HUES64 (cell line): ENCODE data around the gene PET100.

Experiments used
- H3K27ac ChIP-seq: 2 replicates; pipeline ENCODE4 v1.7.0; 2013; ENCODE audit warnings: low read depth, low read length, inconsistent platforms
- H3K27me3 ChIP-seq: 2 replicates; pipeline ENCODE4 v1.6.1; 2013; ENCODE audit warnings: mild to moderate bottlenecking, low read length; ENCODE audit not compliant: insufficient read depth
- H3K36me3 ChIP-seq: 2 replicates; pipeline ENCODE4 v1.6.1; 2013; ENCODE audit warnings: mild to moderate bottlenecking, low read length; ENCODE audit not compliant: insufficient read depth
- H3K4me1 ChIP-seq: 2 replicates; pipeline ENCODE4 v1.6.1; 2013; ENCODE audit warnings: mild to moderate bottlenecking, low read length, moderate library complexity; ENCODE audit not compliant: insufficient read depth
- H3K4me3 ChIP-seq: 2 replicates; pipeline ENCODE4 v1.5.1; 2013; ENCODE audit warnings: mild to moderate bottlenecking, low read length, moderate library complexity
- H3K9ac ChIP-seq: 2 replicates; pipeline ENCODE4 v1.6.1; 2013; ENCODE audit warnings: mild to moderate bottlenecking, low read depth, low read length
- H3K9me3 ChIP-seq: 2 replicates; pipeline ENCODE4 v1.6.1; 2013; ENCODE audit warnings: low read depth, low read length; ENCODE audit not compliant: insufficient read depth
- WGBS: fragments of 150-250, 120-280 bp; methylation state at CpG from one replicate; pipeline ENCODE4 v1.1.7; 2013; ENCODE audit warnings: missing lambda C conversion rate; 5-methylcytosine and 5-hydroxymethylcytosine counted together

The PET100 gene

DNA sequence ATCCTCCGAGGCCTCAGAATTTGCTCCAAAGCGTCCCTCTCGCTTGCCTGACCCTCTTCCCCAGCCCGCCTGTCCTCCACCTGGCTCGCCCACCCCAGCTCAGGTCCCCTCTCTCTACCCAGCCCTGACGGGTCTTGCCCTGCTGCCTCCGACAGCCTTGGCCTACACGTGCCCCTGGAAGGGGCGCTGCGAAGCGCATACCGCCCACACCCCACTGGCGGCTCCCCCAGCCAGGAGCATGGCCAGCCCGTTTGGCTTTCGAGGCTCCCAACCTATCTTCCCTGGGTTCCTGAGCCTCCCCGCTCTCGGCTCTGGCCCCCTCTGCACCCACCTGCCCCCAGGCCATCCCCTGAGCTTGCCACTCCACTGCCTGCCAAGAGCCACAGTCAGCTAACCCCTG is 4.8 kb upstream of the PET100 start:
- no peaks in the 10 kb centered on the region for H3K27me3 ChIP-seq
- H3K9me3 ChIP-seq = no peaks in the 10 kb centered on the region
- H3K4me3 ChIP-seq = no peak overlapping the region
- no peaks in the 10 kb centered on the region for H3K4me1 ChIP-seq
- H3K36me3 ChIP-seq = peaks cover 55% of the 10 kb centered on the region
- no peak overlapping the region for H3K27ac ChIP-seq
- no peak overlapping the region for H3K9ac ChIP-seq
- 95% methylated on average over 17 of the region's 17 CpGs for WGBS

DNA sequence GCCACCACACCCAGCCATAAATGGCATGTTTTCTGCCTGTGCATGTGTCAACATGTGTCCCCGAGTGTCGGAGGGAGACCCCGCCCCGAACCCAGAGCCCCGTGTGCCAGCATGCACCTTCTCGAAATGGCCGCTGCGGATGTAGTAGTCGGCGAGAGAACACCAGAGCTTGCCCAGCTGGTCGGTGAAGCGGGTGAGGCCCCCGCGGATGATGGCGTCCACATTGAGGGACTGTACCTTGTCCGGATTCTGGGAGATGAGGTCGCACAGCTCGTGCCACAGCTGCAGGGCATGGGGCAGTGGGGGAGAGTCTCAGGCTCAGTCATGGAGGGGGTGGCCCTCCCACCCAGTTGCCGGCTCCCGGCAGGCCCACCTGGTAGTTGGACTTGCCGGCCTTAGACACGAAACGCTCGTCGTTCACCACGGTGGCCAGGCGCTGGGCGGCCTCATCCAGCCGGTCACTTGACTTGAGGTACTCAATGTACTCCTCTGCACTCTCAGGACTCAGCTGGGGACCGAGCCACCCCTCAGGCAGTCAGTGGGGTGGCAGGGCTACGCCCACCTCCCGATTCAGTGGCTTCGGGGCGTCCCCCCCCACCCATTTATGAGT is 3.7 kb upstream of the PET100 start:
- 95% methylated on average over 34 of the region's 34 CpGs for WGBS

DNA sequence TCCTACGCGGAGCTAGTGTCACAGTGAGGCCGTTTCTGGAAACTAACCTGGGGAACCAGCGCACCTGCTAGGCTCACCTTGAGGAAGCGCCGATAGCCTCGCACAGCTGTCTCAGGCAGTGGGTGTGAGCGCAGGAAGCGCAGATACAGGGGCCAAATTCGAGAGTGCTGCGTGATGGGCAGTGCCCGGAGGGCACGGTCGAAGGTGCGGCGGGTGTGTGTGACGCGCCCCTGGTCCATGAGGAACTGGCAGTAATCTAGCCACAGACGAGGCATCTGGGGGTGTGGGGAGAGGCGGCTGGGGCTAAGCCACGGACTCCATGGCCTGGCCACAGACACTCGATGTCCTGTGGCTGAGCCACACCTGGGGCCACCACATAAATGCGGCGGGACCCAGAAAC is 2.4 kb upstream of the PET100 start:
- WGBS = 91% methylated on average over 24 of the region's 24 CpGs
- Histone ChIP-seq H3K27ac (no peak overlapping the region), H3K4me3 (no peak overlapping the region), H3K9me3 (no peaks in the 10 kb centered on the region), H3K9ac (no peak overlapping the region), H3K4me1 (peaks cover 7% of the 10 kb centered on the region; the same call in 1 of the 2 replicates), H3K36me3 (peaks cover 36% of the 10 kb centered on the region), H3K27me3 (no peaks in the 10 kb centered on the region)

More for the DNA sequence above, 3.7 kb upstream of the PET100 start:
- Histone ChIP-seq H3K9ac (no peak overlapping the region), H3K9me3 (no peaks in the 10 kb centered on the region), H3K36me3 (peaks cover 46% of the 10 kb centered on the region), H3K4me3 (no peak overlapping the region), H3K4me1 (peaks cover 7% of the 10 kb centered on the region; the same call in 1 of the 2 replicates), H3K27me3 (no peaks in the 10 kb centered on the region), H3K27ac (no peak overlapping the region)

DNA sequence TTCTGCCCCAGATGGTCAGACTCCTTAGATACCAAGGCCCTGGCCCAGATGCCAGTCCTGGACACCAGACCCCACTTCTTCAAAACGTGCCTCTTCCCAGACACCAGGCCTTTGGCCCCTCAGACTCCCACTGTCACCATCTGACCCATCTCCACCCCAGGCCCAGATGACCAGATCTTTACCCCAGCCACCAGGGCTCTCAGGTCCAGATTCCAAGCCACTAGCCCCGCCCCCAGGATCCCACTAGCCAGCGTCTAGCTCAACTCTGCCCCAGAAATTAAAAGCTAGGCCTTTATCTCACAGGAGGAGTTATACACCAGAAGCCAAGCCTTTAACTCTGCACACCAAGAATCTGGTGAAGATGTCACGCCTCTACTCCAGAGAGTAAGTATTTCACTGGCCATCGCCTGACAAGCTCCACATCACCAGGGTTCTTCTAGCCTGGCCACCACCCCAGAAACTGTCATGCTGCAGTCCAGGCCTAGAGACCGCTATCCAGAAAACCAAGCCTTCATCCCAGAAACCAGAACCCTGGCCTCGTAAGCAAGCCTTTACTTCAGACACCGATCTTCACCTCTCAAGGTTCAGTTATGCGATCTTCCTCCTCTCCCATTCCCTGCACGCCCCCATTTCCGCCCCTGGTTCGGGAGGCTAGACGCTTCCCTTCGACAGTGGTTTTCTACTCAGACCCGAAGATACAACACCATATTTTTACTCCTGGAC is 843 bp upstream of the PET100 start:
- WGBS = 7% methylated on average over 15 of the region's 15 CpGs
- Histone ChIP-seq H3K4me3 (peak overlapping the region; percentile 94), H3K27me3 (no peaks in the 10 kb centered on the region), H3K9ac (peak overlapping the region; percentile 81), H3K9me3 (no peaks in the 10 kb centered on the region), H3K36me3 (peaks cover 22% of the 10 kb centered on the region; the same call in 1 of the 2 replicates), H3K27ac (peak overlapping the region; percentile 53; the same call in 1 of the 2 replicates), H3K4me1 (peaks cover 7% of the 10 kb centered on the region; the same call in 1 of the 2 replicates)

DNA sequence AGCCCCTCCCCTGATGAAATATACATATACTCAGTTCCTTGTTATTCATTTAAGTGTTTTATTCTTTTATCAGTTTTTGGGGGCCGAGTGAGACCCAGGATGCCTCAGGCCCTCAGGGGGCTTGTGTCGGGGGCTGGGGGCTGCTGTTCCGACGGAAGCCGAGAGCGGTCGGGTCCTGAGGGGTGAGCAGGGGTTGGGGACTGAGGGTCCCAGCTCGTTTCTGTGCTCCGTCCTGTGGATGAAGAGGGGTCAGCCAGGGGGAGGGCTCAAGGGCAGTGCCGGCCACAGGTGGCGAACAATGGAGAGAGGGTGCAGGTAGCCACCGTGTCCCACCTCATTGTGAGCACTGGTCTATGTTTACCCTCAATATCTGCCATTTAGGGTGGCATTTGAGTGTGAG is 2.0 kb downstream of the PET100 start:
- Histone ChIP-seq H3K36me3 (peaks cover 8% of the 10 kb centered on the region; the same call in 1 of the 2 replicates), H3K27ac (no peak overlapping the region), H3K9me3 (no peaks in the 10 kb centered on the region), H3K4me3 (no peak overlapping the region), H3K4me1 (peaks cover 7% of the 10 kb centered on the region; the same call in 1 of the 2 replicates), H3K9ac (no peak overlapping the region), H3K27me3 (peaks cover 21% of the 10 kb centered on the region)
- 93% methylated on average over 12 of the region's 12 CpGs for WGBS

DNA sequence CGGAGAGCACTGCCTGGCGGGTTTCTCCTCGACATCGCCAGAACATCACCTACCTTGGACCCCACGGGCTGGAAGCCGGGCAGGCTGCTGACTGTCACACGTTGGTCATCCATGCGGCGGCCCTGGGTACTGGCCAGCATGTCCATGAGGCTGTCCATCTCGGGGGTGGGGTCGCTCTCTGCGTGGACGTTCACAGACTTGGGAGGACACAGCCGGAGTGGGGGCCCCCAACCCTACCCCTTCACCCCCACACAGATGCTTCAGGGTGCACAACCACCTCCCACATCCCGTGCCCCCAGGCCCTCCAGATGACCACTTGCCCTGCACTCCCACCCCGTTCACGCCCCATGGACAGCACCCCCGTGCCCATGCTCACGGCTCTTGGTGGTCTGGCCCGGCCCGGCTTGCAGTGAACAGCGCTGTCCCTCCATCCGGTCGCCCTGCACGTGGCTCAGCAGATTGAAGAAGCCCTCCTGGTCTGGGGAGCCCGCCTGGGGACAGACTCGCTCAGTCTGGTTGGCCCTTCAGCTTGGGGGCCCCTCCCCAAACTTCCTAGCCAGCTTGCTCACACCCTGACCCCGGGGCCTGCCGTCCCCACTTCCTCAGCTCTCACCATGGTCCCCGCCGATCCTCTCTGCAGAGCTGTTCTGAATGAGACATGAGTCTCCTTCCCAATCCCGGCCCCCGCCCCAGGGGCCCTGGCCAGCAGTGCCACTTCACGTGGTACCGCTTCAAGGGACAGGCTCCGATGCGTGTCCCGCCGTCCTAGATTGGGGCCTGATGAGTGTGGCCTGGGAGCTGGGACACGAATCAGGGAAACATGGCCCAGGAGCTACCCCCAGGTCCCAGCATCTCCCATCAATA is 3.0 kb downstream of the PET100 start:
- no peak overlapping the region for H3K27ac ChIP-seq
- H3K4me3 ChIP-seq = no peak overlapping the region
- no peaks in the 10 kb centered on the region for H3K9me3 ChIP-seq
- peaks cover 22% of the 10 kb centered on the region for H3K27me3 ChIP-seq
- peaks cover 7% of the 10 kb centered on the region; the same call in 1 of the 2 replicates for H3K4me1 ChIP-seq
- WGBS = 95% methylated on average over 40 of the region's 40 CpGs
- H3K9ac ChIP-seq = no peak overlapping the region
- peaks cover 2% of the 10 kb centered on the region; the same call in 1 of the 2 replicates for H3K36me3 ChIP-seq

DNA sequence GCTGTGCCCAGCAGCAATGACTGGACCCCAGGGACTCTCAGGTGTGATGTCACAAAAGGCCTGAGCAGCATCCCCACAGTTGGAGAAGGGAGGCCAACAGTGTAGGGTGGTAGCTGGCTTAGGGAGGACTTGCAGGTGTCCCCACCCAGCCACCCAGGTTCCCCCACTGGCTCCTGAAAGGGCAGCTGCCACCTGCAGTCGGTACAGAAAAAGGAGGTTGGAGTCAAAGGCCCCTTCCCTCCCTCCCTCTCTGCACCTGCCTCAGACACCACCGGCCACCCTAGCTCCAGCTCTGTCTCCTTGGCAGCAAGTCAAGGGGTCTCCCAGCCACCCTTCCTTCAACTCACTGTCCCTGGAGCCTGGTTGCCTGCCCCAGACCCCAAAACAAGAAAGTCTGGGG is 4.1 kb downstream of the PET100 start, which contains the start of gene PCP2:
PCP2 (minus strand) TSS at position 22 of the 400 bp plus-strand sequence. CDS start 262 bp downstream, outside the sequence.
- Histone ChIP-seq H3K9me3 (no peaks in the 10 kb centered on the region), H3K27me3 (peaks cover 22% of the 10 kb centered on the region), H3K4me3 (no peak within 1 kb of the TSS), H3K36me3 (peaks cover 2% of the 10 kb centered on the region; the same call in 1 of the 2 replicates), H3K27ac (no peak within 1 kb of the TSS), H3K9ac (no peak within 1 kb of the TSS), H3K4me1 (peaks cover 7% of the 10 kb centered on the region; the same call in 1 of the 2 replicates)
- WGBS = 59% methylated on average over 2 of the region's 2 CpGs

DNA sequence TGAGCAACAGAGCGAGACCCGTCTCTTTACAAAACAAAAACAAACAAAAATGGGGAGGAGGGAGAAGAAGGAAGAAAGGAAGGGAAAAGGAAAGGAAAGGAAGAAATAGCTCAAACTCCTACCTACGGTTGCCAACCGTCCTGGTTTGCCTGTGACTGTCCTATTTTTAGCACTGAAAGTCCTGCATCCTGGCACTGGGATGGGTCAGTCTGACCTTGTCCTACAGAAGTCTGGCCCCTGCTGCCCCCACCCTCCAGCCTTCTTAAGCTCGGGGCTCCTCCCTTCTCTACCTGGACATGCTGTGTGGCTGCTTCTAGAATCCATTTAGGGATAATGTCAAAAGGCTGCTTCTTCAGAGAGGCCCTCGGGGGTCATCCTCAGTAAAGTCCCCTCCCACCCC is 6.1 kb downstream of the PET100 start:
- no peak overlapping the region for H3K4me3 ChIP-seq
- peaks cover 1% of the 10 kb centered on the region; the same call in 1 of the 2 replicates for H3K4me1 ChIP-seq
- H3K36me3 ChIP-seq = peaks cover 2% of the 10 kb centered on the region; the same call in 1 of the 2 replicates
- 72% methylated on average over 4 of the region's 6 CpGs for WGBS
- H3K27ac ChIP-seq = no peak overlapping the region
- no peaks in the 10 kb centered on the region for H3K9me3 ChIP-seq
- no peak overlapping the region for H3K9ac ChIP-seq
- H3K27me3 ChIP-seq = peaks cover 22% of the 10 kb centered on the region

DNA sequence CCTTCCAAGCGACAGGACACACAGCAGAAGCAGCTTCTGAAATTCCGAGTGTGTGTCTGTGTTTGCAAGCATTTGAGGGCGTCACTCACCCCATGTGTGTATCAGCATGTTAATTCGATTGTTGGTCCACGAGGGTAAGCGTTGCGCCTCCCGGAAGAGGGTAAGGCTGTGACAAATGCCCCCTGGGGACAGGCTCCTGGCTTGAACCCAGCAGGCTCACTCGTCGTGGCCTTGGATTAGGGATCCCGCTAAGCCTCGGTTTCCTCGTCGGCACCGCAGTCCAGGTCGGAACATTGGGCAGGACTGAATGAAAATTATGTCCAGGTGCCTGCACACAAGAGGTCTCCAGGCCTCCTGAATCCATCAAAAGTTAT is 6.7 kb downstream of the PET100 start:
- WGBS = 72% methylated on average over 16 of the region's 16 CpGs
- Histone ChIP-seq H3K36me3 (peaks cover 2% of the 10 kb centered on the region; the same call in 1 of the 2 replicates), H3K9ac (no peak overlapping the region), H3K4me3 (0 out of 2 replicates have a peak overlapping the region, but pooled peaks have one; percentile 82), H3K27ac (no peak overlapping the region), H3K9me3 (no peaks in the 10 kb centered on the region), H3K27me3 (peaks cover 22% of the 10 kb centered on the region), H3K4me1 (no peaks in the 10 kb centered on the region)

DNA sequence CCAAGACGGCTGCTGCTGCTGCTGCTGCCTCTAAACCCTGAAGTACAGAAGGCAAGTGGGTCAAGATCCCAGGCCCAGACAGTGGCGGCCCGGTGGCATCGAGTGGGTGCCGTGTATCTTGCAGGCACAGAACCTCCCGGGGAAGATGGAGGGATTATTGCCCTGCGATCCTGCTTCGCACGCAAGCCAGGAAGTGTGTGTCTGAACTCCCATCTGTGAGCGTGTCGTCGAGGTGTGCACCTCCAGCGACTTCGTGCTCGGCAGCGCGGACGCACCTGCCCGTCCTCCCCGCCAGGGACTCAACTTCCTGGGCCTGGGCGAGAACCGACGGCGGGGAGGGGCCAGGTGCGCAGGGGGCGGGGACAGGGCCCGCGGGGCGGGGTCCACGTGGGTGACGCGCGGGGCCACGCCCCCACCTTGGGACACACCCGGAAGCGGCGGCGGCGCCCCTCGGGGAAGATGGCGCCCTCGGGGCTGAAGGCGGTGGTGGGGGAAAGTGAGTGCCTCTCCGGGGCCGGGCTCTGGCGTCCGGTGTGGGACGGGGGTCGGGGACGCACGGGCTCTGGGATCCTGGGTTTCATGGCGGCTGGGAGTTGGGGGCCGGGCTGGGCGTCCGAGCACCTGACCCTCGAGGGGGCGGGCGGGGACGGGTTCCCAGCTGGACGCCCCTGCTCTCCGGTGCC is 7.2 kb downstream of the PET100 start, which contains the start of gene STXBP2:
STXBP2 (plus strand) TSS at position 420 of the 683 bp plus-strand sequence; CDS start at position 460, 40 bp downstream.
- Histone ChIP-seq H3K36me3 (peaks cover 2% of the 10 kb centered on the region; the same call in 1 of the 2 replicates), H3K27ac (peak within 1 kb of the TSS; percentile 25; the same call in 1 of the 2 replicates), H3K9ac (peak within 1 kb of the TSS; percentile 71), H3K9me3 (no peaks in the 10 kb centered on the region), H3K4me3 (peak within 1 kb of the TSS; percentile 82), H3K4me1 (no peaks in the 10 kb centered on the region), H3K27me3 (peaks cover 22% of the 10 kb centered on the region)
- 10% methylated on average over 61 of the region's 61 CpGs for WGBS
